Activated CD8-positive, alpha-beta memory T cell treated with anti-CD3 and anti-CD28 coated beads for 48 hours (primary cell): ENCODE results near the gene KCNIP1.
"Not testable (repeated sequence)": the region's sequence is repeated elsewhere in the genome, so short reads cannot be mapped to it uniquely, and the experiment has no call there.

Experiments
- DNase-seq, 3 experiments: peaks; one replicate each; pipeline ENCODE4 v3.0.0-alpha.2; 2020; ENCODE audit warnings: low read depth in 2 of 3, low spot score in 2 of 3

Gene KCNIP1

DNA sequence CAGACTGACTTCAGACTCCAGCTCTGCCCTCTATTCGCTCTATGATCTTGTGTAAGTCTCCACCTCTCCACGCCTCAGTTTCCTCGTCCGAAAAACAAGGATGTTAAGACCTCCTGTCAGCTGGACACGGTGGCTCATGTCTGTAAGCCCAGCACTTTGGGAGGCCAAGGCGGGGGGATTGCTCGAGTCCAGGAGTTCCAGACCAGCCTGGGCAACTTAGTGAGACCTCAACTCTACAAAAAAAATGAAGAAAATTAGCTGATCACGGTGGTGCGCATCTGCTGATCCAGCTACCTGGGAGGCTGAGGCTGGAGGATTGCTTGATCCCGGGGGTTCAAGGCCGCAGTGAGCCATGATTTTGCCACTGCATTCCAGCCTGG is 243.1 kb downstream of the KCNIP1 start:
- DNase-seq: no peak

DNA sequence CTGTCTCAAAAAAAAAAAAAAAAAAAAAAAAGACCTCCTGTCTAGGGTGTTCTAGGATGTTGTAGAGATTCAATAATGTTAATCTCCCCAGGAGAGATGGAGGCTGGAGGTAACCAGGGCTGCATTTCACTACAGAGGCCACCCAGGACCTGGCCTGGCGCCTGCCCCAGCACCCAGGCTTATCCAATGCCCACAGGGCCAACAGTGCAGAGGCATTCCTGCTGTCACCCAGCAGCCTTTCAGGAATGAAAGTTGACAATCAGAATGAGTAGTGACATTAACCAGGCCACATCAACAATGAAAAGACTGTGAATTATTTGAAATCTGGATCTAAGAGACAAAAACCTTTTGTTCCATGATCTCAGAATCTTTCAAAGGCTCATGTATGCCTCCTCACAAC is 243.5 kb downstream of the KCNIP1 start:
- no peak for DNase-seq

DNA sequence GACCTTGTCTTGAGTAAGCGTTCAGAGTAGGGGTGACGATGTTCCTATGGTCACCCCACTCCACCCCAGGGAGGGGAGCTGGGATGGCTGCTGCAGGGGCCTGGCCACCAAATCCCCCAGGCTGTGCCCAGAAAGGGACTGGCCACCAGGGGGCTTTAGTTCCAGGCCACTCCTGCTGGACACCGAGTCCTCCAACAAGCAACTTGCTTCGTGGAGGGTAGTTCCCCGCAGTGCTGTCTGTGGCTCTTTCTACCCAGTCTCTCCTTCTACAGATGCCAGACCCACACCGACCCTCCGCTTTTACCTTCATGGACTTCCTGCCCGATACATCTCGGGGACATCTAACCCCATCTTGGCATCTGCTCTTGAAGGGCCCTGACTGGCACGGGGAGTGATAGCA is 244.0 kb downstream of the KCNIP1 start:
- no peak for DNase-seq

DNA sequence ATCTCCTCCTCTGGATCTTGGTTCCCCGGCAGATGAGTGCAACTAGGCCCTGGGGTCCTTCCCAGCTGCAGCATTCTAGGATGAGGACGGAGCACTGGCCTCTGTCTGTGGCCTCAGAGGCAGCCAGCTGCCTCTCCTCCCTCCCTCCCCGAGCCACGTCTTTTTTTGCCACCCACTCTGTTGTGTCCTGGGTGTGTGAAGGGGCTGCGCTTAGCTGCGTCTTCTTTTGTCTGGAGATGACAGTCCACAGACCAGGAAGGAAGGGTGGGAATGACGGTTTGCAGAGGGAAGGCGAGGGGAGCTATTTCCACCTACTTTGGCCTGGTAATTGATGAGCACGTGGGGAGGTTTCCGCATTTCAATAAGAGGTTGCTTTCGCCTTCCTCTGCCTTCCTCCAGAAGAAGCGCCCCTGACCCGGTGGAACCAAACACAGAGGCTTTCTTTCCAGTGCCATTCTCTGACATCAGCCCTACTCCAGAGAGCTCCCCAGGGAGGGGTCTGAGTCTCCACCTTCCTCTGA is 245.2 kb downstream of the KCNIP1 start:
- DNase-seq: no peak

DNA sequence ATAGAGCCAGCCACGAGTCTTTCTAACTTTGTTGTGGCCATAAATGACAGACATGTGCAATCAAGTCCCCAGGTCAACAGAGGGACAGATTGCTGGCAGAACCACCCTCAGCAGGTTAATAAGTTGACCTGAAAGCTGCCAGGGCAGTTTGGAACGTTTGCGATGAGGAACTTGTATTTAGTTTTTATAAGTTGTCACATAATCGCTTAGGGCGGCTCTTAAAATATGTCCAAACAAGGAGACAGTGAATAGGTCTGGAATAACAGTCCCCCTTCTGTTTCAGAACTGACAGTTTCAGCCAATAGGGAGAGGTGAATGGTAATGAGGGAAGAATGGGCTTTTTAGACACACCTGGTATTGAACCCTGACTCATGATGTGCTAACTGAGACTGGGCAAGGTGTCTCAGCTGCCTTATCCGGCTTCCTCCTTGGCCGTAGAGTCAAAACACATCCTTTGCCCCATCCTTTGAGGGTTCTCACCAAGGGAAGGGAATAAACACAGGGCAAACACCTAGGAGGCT is 246.2 kb downstream of the KCNIP1 start:
- DNase-seq: no peak

DNA sequence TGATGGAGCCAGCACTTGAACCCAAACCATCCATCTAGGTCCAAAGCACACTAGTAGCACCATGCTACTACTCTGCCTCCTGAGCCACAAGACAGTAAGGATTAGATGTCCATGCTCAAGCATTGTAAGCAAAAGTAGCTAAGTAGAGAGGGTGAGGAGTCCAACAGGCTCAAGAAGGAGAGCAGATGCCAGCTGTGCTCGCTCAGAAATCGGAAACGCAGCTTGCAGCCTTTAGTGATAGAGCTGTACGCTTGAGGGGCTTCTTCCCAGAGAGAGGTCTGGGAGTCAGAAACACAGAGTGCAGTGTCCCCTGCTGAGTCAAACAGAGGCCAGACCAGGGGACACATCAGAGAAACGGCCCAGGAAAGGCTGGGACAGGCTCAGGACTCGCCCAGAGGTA is 247.0 kb downstream of the KCNIP1 start:
- DNase-seq: no peak

DNA sequence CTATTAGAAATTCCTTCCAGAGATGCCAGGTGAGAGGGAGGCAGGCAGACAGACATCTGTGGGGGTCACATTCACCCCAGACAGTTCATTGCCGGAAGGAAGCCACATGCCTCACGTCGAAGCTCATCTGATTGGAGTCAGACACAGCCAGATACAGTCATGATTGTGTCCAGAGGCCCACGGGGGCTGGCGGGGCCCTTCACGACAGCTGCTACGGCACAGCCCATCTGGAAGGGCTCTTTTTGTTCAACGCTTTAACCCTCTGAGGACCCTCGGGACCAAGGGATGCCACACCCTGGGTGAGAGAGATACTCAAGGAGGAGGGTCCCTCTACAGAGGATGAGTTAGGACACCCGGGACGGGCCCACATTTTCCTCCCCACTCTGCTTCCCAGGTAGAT is 247.8 kb downstream of the KCNIP1 start:
- DNase-seq: no peak

DNA sequence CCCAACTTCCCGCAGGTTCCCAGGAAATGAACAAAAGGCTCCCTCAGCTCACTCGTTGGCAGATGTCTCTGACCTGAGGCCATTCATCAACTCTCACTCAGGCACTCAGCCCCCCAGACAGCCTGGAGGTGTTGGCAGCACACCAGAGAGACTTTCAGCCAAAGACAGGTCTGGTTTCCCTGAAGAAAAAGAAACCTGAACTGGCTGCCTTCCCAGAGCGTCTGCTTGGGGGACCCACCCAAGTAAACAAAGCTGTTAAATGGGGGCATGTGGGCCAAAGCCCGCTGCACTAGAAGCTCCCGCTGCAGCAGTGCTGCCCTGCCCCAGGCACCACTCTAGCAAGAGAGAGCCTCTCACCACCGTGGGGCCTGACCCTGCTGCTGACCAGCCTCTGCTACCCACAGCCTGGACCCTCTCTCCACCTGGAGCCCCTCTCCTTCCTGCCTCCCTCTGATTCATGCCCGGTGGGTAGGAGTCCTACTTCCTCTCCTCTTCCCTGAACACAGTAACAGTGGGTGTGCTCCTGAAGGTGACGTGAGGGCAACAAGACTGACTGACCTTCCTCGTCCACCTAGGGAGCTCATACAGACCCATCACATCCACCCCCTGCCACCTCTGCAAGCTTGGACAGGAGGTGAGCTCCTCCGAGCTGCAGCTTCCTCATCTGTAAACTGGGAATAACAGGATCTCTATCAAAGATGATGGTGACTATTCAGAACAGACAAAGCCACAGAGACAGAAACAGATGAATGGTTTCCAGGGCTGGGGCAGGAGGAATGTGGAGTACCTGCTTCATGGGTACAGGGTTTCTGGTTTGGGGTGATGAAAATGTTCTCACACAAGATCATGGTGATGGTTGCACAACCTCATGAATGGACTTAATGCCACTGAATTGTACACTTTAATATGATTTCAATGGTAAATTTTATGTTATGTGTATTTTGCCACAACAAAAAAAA is 248.7 kb downstream of the KCNIP1 start:
- DNase-seq: no peak

DNA sequence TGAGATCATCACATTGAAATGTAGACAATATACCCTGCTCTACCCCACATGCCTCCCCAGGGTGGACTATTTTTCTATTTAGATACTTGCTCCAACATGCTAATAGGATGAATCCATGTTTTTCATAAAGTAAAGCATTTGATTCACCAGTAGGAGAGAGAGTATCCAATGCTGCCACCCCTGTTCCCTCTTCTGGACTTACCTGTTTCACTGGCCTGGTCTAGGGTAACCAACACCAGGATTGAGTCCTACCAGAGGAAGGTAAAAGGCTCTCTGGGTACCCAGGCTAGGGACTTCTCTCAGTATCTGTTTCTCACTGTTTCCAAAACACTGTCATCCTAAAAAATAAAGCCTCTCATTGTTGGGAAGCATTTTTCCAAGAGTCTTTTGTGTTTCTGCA is 249.5 kb downstream of the KCNIP1 start:
- DNase-seq: no peak

DNA sequence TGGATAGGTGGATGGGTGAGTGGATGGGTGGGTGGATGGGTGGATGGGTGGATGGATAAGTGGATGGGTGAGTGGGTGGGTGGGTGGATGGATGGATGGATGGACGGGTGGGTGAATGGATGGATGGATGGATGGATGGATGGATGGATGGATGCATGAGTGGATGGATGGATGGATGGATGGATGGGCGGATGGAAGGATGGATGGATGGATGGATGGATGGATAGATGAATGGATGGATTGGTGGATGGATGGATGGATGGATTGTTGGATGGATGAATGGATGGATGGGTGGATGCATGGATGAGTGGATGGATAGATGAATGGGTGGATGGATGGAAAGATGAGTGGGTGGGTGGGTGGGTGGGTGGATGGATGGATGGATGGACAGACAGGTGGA is 250.7 kb downstream of the KCNIP1 start:
- DNase-seq: not testable (repeated sequence)

DNA sequence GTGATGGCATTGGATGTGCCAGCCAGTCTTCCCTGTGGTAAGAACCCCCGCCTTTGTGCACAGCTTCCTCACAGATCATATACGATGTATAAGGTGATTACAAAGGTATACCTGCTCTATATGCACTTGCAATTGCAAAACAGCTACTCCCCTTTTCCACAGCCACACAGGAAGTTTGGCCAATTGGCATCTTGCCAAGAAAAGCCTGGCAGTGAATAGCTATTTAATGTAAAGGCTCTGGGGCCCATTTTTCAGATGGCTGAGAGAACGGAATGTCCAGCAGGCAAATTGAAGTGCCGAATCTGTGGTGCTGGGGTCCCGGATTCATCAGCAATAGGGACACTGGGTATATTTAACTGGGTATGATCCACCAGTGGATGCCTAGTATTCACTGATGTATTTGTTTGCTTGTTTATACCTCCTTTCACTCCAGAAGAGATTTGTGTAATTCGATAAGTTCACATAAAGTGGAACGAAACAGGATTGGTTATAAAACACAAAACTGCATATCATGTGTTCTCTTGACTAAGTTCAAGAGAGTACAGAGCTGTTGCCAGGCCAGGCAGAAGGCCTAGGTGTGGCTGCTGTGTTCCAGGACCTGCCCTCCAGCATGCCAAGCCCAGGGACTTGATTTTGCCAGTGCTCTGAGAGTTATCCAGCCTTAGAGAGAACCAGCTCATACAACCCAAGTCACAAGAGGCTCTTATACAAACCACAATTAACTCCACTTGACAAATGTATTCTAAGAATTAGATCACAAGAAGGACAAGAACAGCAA is 252.0 kb downstream of the KCNIP1 start:
- no peak for DNase-seq

DNA sequence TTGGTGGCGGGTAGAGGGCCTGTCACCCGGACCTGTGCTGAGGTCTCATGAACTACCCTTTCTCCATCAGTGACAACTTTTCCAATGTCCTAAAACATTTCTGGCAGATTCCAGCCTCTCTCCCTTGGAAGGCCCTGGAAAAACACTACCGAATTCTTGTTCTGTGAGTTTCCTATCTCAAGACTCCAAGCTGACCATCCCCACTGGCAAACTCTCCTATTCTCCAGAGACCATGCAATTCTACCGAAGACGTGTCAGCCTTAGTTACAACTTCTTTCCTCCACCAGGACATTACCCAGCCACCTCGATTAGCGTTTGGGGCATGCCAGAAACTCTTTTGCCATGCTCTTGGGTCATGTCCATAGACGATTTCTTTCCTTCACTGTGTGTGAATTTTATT is 252.9 kb downstream of the KCNIP1 start:
- DNase-seq: no peak

DNA sequence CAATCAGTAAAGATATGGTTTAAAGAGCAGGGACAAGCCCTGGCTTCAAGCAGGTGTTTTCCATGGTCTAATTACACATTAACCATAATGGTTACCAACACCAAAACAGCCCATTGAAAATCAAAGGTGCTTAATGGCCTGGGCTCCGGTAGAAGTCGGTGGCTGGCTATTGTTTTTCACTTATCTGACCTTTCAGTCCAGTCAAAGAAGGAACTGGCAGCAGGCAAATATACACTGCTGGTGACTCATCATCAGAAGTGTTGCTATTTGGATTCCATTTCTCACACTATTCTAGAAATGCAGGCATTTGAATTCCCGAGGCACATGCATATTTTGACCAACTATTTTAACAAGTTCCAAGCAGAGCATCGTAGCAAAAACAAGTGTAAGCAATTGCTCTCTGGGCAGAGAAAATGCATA is 253.4 kb downstream of the KCNIP1 start:
- no peak for DNase-seq

DNA sequence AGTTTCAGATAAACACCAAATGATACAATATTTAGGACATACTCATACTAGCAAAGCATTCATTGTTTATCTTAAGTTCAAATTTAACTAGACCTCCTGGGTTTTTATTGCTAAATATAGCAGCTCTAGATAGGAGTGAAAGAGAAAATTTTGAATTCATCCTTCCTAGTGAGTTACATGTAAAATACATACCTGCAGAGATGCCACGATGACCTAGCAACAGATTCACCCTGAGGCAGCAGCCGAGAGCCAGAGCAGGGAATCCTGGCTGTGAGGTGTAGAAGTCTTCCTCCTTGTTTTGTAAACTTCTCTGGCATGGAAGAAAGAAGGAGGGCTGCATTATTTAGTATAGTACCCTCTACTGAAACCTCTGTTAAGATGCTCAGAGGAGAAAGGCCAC is 253.8 kb downstream of the KCNIP1 start:
- no peak for DNase-seq

DNA sequence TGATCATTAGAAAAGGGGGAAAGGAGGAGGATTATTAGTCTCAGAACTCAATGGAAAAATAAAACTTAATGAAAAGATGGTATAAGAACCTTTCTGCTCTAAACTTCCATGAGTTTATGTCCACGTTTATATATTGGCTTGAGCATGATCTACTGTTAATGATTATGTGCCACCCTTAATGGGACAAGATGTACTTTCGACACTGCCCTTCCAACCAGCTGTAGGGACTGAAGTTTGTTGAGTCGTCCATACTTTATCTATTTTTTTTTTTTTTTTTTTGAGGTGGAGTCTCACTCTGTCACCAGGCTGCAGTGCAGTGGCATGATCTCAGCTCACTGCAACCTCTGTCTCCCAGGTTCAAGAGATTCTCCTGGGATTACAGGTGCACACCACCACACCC is 254.7 kb downstream of the KCNIP1 start:
- no peak for DNase-seq

DNA sequence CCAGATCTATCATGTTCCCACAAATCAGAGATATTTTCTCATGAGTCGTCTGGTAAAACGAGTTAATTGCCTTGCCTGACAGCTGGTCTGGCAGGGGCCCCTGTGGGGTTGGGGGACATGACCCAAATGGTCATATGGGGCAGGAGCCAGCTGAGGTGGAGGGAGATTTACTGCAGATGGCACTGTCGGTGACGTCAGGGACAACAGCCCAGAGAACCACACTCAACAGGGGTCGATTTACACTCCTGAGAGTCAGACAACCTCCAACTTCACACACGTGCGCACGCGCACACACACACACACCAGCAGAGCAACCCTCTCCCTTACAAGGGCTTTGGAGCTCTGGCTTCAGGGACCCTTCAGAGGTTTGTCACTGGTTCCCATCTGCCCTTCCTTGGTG is 256.3 kb downstream of the KCNIP1 start:
- no peak for DNase-seq

DNA sequence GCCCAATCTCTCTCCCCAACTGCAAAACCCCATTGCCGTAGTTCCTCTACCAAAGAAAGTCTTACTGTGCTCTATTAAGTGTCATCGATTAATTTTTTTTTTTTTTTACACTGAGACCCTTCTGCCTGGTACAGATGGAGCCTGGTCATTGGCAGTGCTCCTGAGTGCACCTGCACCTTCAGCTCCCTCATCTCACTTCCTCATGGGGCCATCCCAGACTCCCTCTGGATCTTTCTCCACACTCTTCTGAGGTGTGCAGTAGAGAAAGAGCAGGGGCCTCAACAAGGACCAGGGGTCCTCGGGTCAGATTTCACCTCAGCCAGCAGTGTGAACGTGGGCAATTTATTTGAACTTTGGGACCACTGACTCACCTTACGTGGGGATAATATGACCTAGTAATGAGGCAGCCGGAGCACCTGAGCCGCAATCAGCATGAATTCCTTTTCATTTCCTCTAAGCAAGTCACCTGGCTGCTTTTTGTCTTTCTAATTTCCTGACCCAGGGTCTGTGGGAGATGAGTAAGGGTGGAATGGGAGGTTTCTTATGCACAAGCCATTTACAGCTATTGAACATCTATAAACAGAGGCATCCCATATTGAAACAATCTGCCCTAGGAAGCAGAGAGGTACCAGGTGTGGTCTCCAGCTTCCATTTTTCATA is 257.4 kb downstream of the KCNIP1 start:
- no peak for DNase-seq

DNA sequence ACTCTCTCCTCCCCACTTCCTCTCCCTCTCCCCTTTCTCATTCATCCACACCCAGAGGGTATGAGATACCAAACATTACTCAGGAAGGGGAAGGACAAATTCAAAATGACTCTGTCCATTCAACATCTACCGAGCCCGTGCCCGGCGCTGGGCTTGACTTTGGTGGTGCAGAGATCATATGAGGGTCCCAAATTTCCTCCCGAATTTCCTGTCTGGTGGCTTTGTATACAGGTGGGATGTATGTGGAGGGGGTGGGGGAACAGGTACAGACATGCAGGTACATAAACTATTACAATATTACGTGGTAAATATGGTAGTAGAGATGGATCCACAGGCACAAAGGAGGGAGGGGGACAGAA is 257.9 kb downstream of the KCNIP1 start:
- DNase-seq: no peak

DNA sequence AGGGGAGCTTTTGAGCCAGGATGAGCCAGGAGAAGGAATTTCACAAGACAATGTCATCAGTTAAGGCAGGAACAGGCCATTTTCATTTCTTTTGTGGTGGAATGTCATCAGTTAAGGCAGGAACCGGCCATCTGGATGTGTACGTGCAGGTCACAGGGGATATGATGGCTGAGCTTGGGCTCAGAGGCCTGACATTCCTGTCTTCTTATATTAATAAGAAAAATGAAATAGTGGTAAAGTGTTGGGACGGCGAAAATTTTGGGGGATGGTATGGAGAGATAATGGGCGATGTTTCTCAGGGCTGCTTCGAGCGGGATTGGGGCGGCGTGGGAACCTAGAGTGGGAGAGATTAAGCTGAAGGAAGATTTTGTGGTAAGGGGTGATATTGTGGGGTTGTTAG is 258.5 kb downstream of the KCNIP1 start:
- DNase-seq: not testable (repeated sequence)

DNA sequence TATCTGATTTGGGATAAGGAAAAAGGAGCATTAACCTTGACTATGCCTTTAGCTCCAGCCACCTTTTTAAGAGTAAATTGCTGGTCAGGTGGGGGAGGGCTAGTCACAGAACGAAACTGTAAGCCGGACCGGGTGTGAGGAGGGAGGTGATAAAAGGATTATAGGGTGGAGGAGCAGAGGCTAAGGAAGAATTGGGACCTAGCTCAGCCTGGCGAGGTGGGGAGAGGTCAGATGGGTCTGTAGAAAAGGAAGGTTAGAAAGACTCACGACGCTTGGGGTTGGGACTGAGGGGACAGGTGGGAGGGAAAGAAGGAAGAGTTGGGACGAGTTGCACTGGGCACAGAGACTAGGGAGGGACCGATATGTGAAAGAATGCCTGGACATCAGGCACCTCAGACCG is 262.0 kb downstream of the KCNIP1 start:
- not testable (repeated sequence) for DNase-seq

DNA sequence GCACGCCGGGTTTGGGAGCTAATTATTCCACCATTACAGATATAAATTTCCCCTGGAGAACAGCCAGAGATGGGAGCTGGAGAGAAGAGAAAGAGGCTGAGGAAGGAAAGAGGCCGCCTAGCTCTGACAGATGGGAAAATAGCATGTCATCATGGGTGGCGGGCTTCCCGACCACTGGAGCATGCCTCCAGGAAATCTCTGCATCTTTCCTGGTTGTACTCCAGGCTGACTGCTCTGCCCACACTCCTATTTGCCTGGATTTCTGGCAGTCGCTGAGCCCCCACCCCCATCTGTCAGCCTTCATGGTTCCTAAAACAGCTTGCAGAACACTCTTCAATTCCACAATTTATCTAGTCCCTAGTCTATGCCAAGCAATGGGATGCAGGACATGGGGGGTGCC is 265.4 kb downstream of the KCNIP1 start:
- no peak for DNase-seq
